COR-L47 (cell line): ENCODE results near the gene C2CD2.

ENCODE experiments used
- DNase-seq: peaks from one replicate; lab custom pipeline; 2025; lab: John Stamatoyannopoulos, UW

The C2CD2 gene

GRCh38 chr21:41932576-41933312 is 21.1 kb downstream of the C2CD2 start:
- DNase-seq, result no peak

GRCh38 chr21:41932191-41932575 is 21.6 kb downstream of the C2CD2 start:
- DNase-seq, result no peak

- no peak for DNase-seq
Observed at GRCh38 chr21:41931041-41931451, 22.8 kb downstream of the C2CD2 start.

GRCh38 chr21:41929248-41929647 is 24.6 kb downstream of the C2CD2 start:
- DNase-seq, result no peak

- DNase-seq, result no peak
Observed at GRCh38 chr21:41928621-41929220, 25.1 kb downstream of the C2CD2 start.

GRCh38 chr21:41927727-41928409 is 25.9 kb downstream of the C2CD2 start:
- no peak for DNase-seq

GRCh38 chr21:41926807-41927171 is 27.0 kb downstream of the C2CD2 start:
- DNase-seq, result no peak

GRCh38 chr21:41926117-41926806 is 27.6 kb downstream of the C2CD2 start:
- no peak for DNase-seq

- no peak for DNase-seq
Observed at GRCh38 chr21:41925767-41926116, 28.1 kb downstream of the C2CD2 start.

GRCh38 chr21:41924368-41924754 is 29.5 kb downstream of the C2CD2 start:
- no peak for DNase-seq

GRCh38 chr21:41923631-41924367 is 30.0 kb downstream of the C2CD2 start:
- no peak for DNase-seq

GRCh38 chr21:41923186-41923585 is 30.6 kb downstream of the C2CD2 start:
- DNase-seq, result no peak

GRCh38 chr21:41921021-41921420 is 32.8 kb downstream of the C2CD2 start:
- no peak for DNase-seq

- DNase-seq, result no peak
Observed at GRCh38 chr21:41920476-41920875, 33.3 kb downstream of the C2CD2 start.

- DNase-seq, result no peak
Observed at GRCh38 chr21:41919666-41920398, 34.0 kb downstream of the C2CD2 start.

GRCh38 chr21:41918561-41919358 is 35.1 kb downstream of the C2CD2 start:
- no peak for DNase-seq

- no peak for DNase-seq
Observed at GRCh38 chr21:41917531-41917930, 36.3 kb downstream of the C2CD2 start.

- DNase-seq, result no peak
Observed at GRCh38 chr21:41916888-41917433, 36.9 kb downstream of the C2CD2 start.

- DNase-seq, result no peak
Observed at GRCh38 chr21:41914965-41915364, 38.9 kb downstream of the C2CD2 start.

GRCh38 chr21:41914358-41914757 is 39.5 kb downstream of the C2CD2 start:
- DNase-seq, result no peak
